ENCODE results near the gene NAV1.
A peak's percentile ranks its signal among the peaks of the same experiment; 100 is the strongest.
"Not testable (repeated sequence)": the region's sequence is repeated elsewhere in the genome, so short reads cannot be mapped to it uniquely, and the experiment has no call there.

NAV1 gene

DNA sequence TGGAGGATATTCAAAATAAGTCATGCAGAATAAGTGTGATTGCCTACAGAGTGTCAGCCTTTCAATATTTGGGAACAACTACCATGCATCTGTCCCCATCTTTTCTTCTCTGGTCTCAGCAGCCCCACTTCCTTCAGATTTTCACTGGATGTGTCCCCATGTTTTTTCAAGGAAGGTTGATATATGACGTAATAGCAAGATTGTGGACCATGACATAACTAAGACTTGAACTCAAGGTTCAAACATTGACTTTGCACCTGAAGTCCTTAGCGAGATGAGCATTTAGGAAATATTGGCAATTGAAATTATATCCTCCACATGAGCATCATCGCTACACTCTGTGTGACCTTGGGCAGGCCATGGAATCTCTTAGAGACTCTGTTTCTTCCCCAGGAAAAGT is 5.8 kb downstream of the NAV1 start:
- no peak for DNase-seq (ENCODE audit: low spot score)

DNA sequence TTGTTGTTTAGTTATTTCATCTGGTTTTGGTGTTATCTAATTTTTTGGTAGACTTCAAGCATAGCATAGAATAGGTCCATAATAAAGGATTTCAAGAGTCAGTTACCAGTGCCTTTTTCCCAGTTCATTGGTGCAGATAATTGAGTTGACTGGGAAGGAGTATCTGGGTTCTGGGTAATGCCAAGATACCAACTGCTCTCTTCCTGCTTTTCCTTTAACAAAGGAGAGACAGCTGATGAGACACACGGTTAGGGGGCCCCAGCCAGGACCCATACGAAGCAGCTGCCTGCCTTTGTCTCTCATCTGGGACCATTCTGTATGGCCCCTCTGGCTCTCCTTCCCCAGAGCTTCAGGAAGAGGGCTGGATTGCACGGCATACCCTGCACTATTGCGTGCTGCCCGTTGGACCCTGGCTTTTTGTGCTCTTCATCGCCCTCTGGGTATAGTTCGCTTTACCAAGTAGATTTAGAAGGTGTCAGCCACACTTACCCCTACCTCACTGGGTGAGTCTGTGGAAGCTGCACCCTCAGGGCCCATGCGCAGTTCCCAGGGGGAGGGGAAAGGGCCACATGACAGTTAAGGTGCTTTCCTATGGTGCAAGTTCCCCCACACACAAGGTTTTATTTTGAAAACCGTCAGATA is 7.0 kb downstream of the NAV1 start:
- no peak for DNase-seq (ENCODE audit: low spot score)

DNA sequence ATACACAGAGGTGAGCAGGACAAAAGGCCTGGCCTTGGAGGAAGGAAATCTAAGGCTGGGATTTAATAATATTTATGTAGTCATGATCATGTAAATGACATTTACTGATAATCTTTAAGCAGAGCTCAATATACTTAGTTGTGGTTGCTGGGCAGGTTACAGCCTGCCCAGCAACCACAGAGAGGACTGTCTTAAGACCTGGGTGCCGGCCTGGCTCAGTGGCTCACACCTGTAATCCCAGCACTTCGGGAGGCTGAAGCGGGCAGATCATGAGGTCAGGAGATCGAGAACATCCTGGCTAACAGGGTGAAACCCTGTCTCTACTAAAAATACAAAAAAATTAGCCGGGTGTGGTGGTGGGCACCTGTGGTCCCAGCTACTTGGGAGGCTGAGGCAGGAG is 10.6 kb downstream of the NAV1 start:
- not testable (repeated sequence) for DNase-seq (ENCODE audit: low spot score)

- no peak for DNase-seq (ENCODE audit: low spot score)
Observed at GRCh38 chr1:201551096-201551495, 12.2 kb downstream of the NAV1 start.

GRCh38 chr1:201551877-201552731 is 13.2 kb downstream of the NAV1 start:
- no peak for DNase-seq (ENCODE audit: low spot score)

- no peak for DNase-seq (ENCODE audit: low spot score)
Observed at GRCh38 chr1:201552941-201553351, 14.0 kb downstream of the NAV1 start.

DNA sequence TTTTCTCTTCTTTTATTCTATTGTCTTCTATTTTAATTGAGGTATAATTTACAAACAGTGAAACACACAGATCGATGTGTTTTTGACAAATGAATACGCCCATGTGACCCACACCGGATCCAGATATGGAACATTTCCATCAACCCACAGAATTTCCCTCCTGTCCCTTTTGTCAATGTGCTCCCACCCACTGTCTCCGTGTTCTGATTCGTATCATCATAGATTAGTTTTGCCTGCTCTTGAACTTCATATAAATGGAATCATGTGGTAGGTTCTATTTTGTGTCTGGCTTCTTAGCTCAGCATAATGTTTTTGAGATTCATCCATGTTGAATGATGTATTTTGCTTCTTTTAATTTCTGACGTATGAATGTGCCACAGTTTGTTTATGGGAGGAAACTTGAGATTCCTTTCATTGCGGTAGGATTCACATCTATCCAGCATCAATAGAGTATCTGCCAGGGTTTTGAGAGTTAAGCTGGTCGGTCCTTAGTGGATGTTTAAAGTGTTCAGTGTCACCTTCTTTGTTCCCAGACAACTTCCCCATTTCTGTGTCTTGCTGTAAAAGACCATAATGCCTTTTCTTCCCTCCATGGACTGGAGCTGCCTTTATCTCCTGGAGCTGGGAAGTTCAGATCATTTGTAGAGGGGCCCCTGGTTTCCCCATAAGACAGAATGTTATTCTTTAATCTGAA is 14.7 kb downstream of the NAV1 start:
- no peak for DNase-seq (ENCODE audit: low spot score)

GRCh38 chr1:201554190-201554600 is 15.3 kb downstream of the NAV1 start:
- DNase-seq (ENCODE audit: low spot score): no peak

GRCh38 chr1:201554789-201555592 is 16.1 kb downstream of the NAV1 start:
- DNase-seq (ENCODE audit: low spot score): no peak

GRCh38 chr1:201555593-201555945 is 16.6 kb downstream of the NAV1 start:
- DNase-seq (ENCODE audit: low spot score): no peak

DNA sequence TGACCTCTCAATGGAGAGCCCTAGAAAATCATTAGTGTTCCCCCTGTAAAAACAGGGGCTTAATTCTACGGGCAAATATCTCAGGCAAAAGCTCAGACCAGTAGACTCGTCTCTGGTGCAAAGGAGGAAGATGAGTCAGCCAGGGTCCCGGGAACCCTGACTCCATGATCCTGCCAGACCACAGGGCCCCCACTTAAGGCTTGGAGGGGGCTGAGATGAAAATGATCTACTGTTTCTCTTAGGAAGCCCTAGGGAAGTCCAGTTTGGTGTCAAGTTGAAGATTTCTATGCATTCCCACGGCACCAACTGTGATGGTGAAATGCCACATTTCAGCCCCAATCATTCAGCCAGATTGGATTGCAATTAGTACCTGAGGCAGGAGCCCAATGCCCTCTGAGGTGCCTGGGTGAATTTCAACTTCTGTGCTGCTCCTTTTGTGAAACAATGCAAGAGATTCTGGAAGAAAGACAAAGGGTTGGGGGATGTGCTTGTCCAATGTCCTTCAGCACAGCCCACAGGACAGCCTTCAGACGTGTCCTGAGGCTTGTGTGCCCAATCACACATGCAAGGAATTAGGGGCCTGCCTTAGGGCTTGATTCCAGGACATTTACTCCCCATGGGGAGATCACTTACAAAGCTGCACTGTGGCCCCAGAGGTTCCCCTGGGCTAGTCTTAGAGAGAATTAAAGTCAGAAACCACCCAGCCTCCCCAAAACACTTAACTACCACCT is 18.1 kb downstream of the NAV1 start:
- DNase-seq (ENCODE audit: low spot score): no peak

DNA sequence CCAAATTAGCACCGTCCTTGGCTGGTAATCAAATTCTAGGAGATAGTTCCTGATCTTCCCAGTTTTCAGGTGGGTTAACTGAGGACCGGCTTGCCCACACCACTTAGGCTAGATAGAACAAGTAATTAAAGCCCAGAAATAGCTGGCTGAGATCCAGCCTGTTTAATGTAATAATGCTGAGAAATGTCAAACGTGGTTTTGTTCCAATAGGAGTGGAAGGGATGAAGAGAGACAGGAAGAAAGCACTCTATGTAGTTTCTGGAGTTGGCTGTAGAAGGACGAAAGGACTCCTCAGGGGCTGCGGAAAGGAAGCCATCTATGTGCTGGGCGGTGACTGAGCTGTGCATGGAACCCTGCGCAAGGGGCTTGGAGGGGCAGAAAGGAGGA is 18.6 kb downstream of the NAV1 start:
- no peak for DNase-seq (ENCODE audit: low spot score)

GRCh38 chr1:201559679-201560162 is 20.8 kb downstream of the NAV1 start:
- DNase-seq (ENCODE audit: low spot score): peak; percentile 65

GRCh38 chr1:201560328-201561194 is 21.6 kb downstream of the NAV1 start:
- DNase-seq (ENCODE audit: low spot score): no peak

GRCh38 chr1:201561195-201561564 is 22.3 kb downstream of the NAV1 start:
- DNase-seq (ENCODE audit: low spot score): no peak

- DNase-seq (ENCODE audit: low spot score): no peak
Observed at GRCh38 chr1:201561601-201562000, 22.7 kb downstream of the NAV1 start.

DNA sequence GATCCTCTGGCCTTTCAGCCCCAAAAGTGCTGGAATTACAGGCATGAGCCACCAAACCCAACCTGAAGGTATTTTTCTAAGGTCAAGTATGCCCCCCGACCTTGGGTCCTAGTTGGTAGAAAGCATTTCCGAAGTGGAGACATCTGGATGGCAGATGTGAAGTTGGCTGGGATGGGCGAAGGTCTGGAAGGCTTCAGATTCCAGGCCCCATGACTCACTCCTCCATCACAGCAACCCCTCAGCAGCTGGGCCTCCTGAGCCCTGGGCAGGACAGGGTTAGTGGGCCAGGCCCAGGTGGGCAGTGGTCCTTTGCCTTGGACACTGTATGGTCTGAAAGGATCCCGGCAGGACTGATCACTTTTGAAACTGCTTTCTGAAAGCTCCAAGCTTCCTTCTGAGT is 23.3 kb downstream of the NAV1 start:
- no peak for DNase-seq (ENCODE audit: low spot score)

- no peak for DNase-seq (ENCODE audit: low spot score)
Observed at GRCh38 chr1:201562659-201563405, 23.9 kb downstream of the NAV1 start.

DNA sequence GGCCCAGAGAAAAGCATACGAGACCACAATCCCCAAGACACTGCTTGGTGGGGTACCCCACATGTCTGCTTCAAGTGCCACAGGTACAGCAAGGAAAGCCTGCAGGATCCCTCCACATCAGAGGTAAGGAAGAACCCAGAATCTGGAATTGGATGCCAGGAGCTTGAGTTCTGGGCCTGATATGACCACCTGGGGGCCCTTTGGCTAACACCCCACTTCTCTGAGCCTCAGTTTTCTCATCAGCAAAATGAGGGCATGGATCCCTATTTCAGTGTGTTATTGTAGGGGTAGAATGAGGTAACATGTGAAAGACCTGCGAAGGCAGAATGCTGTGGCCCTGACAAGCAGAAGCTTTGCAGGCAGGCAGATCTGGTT is 24.5 kb downstream of the NAV1 start:
- DNase-seq (ENCODE audit: low spot score): no peak

DNA sequence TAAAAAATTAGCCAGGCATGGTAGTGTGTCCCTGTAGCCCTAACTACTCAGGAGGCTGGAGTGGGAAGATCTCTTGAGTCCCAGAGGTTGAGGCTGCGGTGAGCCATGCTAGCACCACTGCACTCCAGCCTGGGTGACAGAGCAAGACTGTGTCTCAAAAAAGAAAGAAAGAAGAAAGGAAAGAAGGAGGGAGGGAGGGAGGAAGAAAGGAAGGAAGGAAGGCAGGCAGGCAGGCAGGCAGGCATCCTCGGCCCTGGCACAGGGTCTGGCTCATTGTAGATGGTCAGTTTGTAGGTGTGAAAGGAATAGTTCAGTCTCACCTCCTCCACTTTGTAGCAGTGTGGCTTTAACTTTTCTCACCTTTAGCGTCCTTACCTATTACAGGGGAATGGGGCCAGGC is 25.0 kb downstream of the NAV1 start:
- DNase-seq (ENCODE audit: low spot score): no peak
